GM12878 (cell line): ENCODE results near the gene SSH2. TPM values are rescaled to one million over a fixed set of nuclear protein-coding genes. Genes with fewer than 3 reads are reported as not detected.

Source experiments
- ATAC-seq: fragments of 200-7000 bp; cut with Tn5 transposase; 3 replicates; pipeline ENCODE4 v1.9.1; 2020; ENCODE audit warnings: mild to moderate bottlenecking, moderate library complexity
- BruUV-seq: library from RNA; stranded (reverse); fragments of 400-500 nt; replicated peaks from 2 replicates; lab custom pipeline; 2021; lab: Mats Ljungman, UMichigan
- CTCF ChIA-PET: fragments of 300-600 bp; sonication (Branson Sonifier 250); formaldehyde crosslinking; extraction: SDS; loops from one replicate; lab custom pipeline; 2021; ENCODE audit warnings: inconsistent platforms; lab: Yijun Ruan, JAX
- POLR2A ChIA-PET: fragments of 350-600 bp; formaldehyde crosslinking; extraction: SDS; loops from one replicate; lab custom pipeline; 2021; ENCODE audit warnings: inconsistent platforms; lab: Charles Lee
- RAD21 ChIA-PET: fragments of 300-600 bp; sonication (Branson Sonifier 250); formaldehyde crosslinking; loops from one replicate; lab custom pipeline; 2023; ENCODE audit warnings: antibody characterized with exemption; ENCODE audit not compliant: unreplicated experiment; lab: Charles Lee
- SMC1A ChIA-PET: fragments of 300-600 bp; sonication (Branson Sonifier 250); formaldehyde crosslinking; loops from one replicate; lab custom pipeline; 2023; ENCODE audit not compliant: unreplicated experiment, uncharacterized antibody; lab: Charles Lee
- DNase-seq: peaks from one replicate; pipeline ENCODE4 v3.0.0-alpha.2; 2011; ENCODE audit warnings: low read depth, low spot score
- FAIRE-seq: peaks from 3 replicates; lab custom pipeline; 2011; peaks lifted over from hg19 to GRCh38; lab: Jason Lieb, UNC
- H2AFZ ChIP-seq: 2 replicates; pipeline ENCODE4 v1.6.0; 2011; ENCODE audit warnings: low read depth, low read length, control low read depth; ENCODE audit not compliant: control insufficient read depth
- H3K27ac ChIP-seq: 2 replicates; pipeline ENCODE4 v1.5.1; 2011; ENCODE audit warnings: control low read depth; ENCODE audit not compliant: control insufficient read depth, insufficient read depth
- H3K27me3 ChIP-seq, 2 experiments: replicated peaks in 1 of 2; 2 replicates each; pipeline versions ENCODE4 v1.6.0 to v1.6.1; 2011; ENCODE audit warnings: low read length in 1 of 2; ENCODE audit not compliant: control insufficient read depth in 2 of 2, insufficient read depth in 2 of 2
- H3K36me3 ChIP-seq, 2 experiments: 2 replicates each; pipeline ENCODE4 v1.5.1; 2011; ENCODE audit warnings: low read length in 1 of 2; ENCODE audit not compliant: control insufficient read depth in 2 of 2, insufficient read depth in 2 of 2
- H3K4me1 ChIP-seq: 2 replicates; pipeline ENCODE4 v1.6.1; 2011; ENCODE audit warnings: mild to moderate bottlenecking, low read length, moderate library complexity, mixed read lengths; ENCODE audit not compliant: control insufficient read depth, insufficient read depth
- H3K4me2 ChIP-seq: 2 replicates; pipeline ENCODE4 v1.6.0; 2011; ENCODE audit warnings: control low read depth; ENCODE audit not compliant: control insufficient read depth, insufficient read depth
- H3K4me3 ChIP-seq: fragments of 200-600 bp; sonication (generic); 2 replicates; pipeline ENCODE4 v1.5.1; 2016
- H3K79me2 ChIP-seq: 2 replicates; pipeline ENCODE4 v1.6.0; 2011; ENCODE audit warnings: low read length; ENCODE audit not compliant: control insufficient read depth, insufficient read depth
- H3K9ac ChIP-seq: 2 replicates; pipeline ENCODE4 v1.8.0; 2011; ENCODE audit warnings: low read length, control low read depth, mixed read lengths; ENCODE audit not compliant: control insufficient read depth, insufficient read depth
- H3K9me3 ChIP-seq: replicated peaks from 3 replicates; pipeline ENCODE4 v1.5.1; 2011; ENCODE audit warnings: mild to moderate bottlenecking, low read length; ENCODE audit not compliant: control insufficient read depth, insufficient read depth
- H4K20me1 ChIP-seq: 2 replicates; pipeline ENCODE4 v1.6.0; 2011; ENCODE audit not compliant: control insufficient read depth, insufficient read depth
- ETV6 ChIP-seq, 2 experiments: fragments of 450-650 bp in 1 of 2; IDR thresholded peaks in 1 of 2; conservative IDR thresholded peaks in 1 of 2; 2 replicates each; pipeline ENCODE4 v1.6.1; 2014; ENCODE audit warnings: antibody characterized with exemption in 1 of 2, borderline replicate concordance in 1 of 2, low read depth in 1 of 2, mild to moderate bottlenecking in 1 of 2, moderate library complexity in 1 of 2
- NBN ChIP-seq: fragments of 450-650 bp; IDR thresholded peaks from 2 replicates; pipeline ENCODE4 v1.6.1; 2016
- STAT3 ChIP-seq: IDR thresholded peaks from 2 replicates; pipeline ENCODE4 v1.6.1; 2011; ENCODE audit warnings: low read depth, low read length, improper control_type of control experiment
- TCF12 ChIP-seq: IDR thresholded peaks from 2 replicates; pipeline ENCODE4 v1.6.1; 2011; ENCODE audit warnings: low read depth, mild to moderate bottlenecking, low read length
- TCF7 ChIP-seq: IDR thresholded peaks from 2 replicates; pipeline ENCODE4 v1.6.1; 2014; ENCODE audit warnings: antibody characterized with exemption, borderline replicate concordance
- ZNF622 ChIP-seq: fragments of 450-650 bp; IDR thresholded peaks from 2 replicates; pipeline ENCODE4 v1.6.1; 2017; ENCODE audit warnings: mild to moderate bottlenecking, inconsistent platforms
- WGBS: methylation state at CpG from one replicate; pipeline ENCODE4 v1.1.6; 2016; ENCODE audit warnings: low lambda C conversion rate; ENCODE audit not compliant: insufficient replicate concordance, insufficient coverage; ENCODE audit errors: missing lambda C conversion rate; 5-methylcytosine and 5-hydroxymethylcytosine counted together
- in situ Hi-C: fragments of 300-500 bp; cut with MboI; formaldehyde crosslinking; loops from 9 replicates; pipeline ENCODE4 v1.14.3; 2018; ENCODE audit warnings: mixed read lengths
- intact Hi-C: fragments of 100-400 bp; cut with micrococcal nuclease; formaldehyde crosslinking; loops from one replicate; pipeline ENCODE4 v1.14.2; 2022; ENCODE audit not compliant: unreplicated experiment
- polyA plus RNA-seq, 11 experiments: library from polyadenylated mRNA; depleted of rRNA in 4 of 11; unstranded in 6 of 11; stranded (reverse) in 5 of 11; fragments of >200 nt; fragmentation: Nextera tagmentation in 4 of 11; fragmentation: Illumina TruSeq in 1 of 11; extraction: Ambion mirVana in 4 of 11; extraction: Trizol in 1 of 11; gene quantifications; 1 replicate in 1 of 11; 2 replicates in 10 of 11; pipeline versions ENCODE4 v1.2.1 to v1.2.3, GENCODE V29; 2011 to 2016; ENCODE audit warnings: inconsistent platforms in 2 of 11, missing spikeins in 2 of 11, low read depth in 1 of 11
- total RNA-seq, 4 experiments: library from RNA; depleted of rRNA in 3 of 4; stranded (reverse); fragments of >200 nt in 3 of 4; fragmentation: Illumina TruSeq in 1 of 4; extraction: Trizol in 1 of 4; gene quantifications; 2 replicates each; pipeline versions ENCODE4 v1.2.1 to v1.2.3, GENCODE V29; 2013 to 2021

SSH2 gene
- total and polyA plus RNA-seq, 10 of the 15 experiments (the other 5 are each of a cell fraction or from before 2014, with no cell fraction given) = 9.3 to 65.9 (median 34.0) TPM

DNA sequence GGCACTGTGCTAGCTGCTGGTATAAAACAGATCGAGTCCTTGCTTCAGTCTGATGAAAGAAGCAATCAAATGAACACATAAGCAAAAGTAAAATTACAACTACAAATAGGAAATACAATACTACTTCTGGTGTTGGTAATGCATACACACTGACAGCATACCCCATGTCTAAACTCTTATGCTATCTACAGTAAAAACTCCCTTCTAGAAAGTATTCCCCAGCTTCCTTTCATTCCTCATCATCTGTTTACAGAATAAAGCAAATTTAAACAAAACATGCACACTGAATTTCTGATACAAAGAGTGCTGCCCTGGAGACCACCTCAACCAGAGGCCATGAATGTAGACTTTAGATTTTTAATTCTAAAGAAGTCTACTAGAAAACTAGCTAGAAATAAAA is 109.6 kb downstream of the SSH2 start:
- H3K4me1 ChIP-seq = no peaks in the 10 kb centered on the region
- DNase-seq (no peak), FAIRE-seq (no peak), ATAC-seq (no peak)
- ChIA-PET CTCF (interaction anchor here (0.9 to 3.8 kb wide), 3 partner anchors 11 to 111 kb away, joined by 3 to 32 read pairs (median 6); no protein-coding TSS in a partner anchor), SMC1A (interaction anchor here (0.7 to 2.2 kb wide), 4 partner anchors 9 to 164 kb away, joined by 3 to 11 read pairs (median 6); no protein-coding TSS in a partner anchor), RAD21 (interaction anchor here (1.3 to 3.9 kb wide), 2 partner anchors 30 to 111 kb away, joined by 3 to 16 read pairs; no protein-coding TSS in a partner anchor), POLR2A (interaction anchor here (1.6 kb wide), 1 partner anchor 10 kb away, joined by 3 read pairs; no protein-coding TSS in a partner anchor)
- no peaks in the 10 kb centered on the region for H3K36me3 ChIP-seq
- no peak overlapping the region for H3K9ac ChIP-seq
- in situ Hi-C loops = loop anchor here (25.0 kb wide), 1 partner anchor 267 kb away; no protein-coding TSS in a partner anchor
- H3K79me2 ChIP-seq = no peaks in the 10 kb centered on the region
- WGBS = 82% methylated on average over 1 of the region's 1 CpG
- no peak overlapping the region for H2AFZ ChIP-seq
- BruUV-seq = no TSS peak
- H3K27ac ChIP-seq = no peak overlapping the region
- H3K9me3 ChIP-seq = no peaks in the 10 kb centered on the region
- no peaks in the 10 kb centered on the region for H3K27me3 ChIP-seq
- TF ChIP-seq ZNF622 (no peak), STAT3 (no peak), NBN (no peak), TCF7 (no peak), ETV6 (conservative IDR thresholded peaks at IDR 0.05 in 1 of 2, IDR thresholded peaks at IDR 0.05 in 1 of 2; ENCODE audit: borderline replicate concordance in 1 of 2, low read depth in 1 of 2) (no peak), TCF12 (no peak)
- no peaks in the 10 kb centered on the region for H4K20me1 ChIP-seq
- no peak overlapping the region for H3K4me2 ChIP-seq
- intact Hi-C loops = no loop called here
- no peak overlapping the region for H3K4me3 ChIP-seq
